ENCODE measurements around the gene NDUFS3.

The NDUFS3 gene

DNA sequence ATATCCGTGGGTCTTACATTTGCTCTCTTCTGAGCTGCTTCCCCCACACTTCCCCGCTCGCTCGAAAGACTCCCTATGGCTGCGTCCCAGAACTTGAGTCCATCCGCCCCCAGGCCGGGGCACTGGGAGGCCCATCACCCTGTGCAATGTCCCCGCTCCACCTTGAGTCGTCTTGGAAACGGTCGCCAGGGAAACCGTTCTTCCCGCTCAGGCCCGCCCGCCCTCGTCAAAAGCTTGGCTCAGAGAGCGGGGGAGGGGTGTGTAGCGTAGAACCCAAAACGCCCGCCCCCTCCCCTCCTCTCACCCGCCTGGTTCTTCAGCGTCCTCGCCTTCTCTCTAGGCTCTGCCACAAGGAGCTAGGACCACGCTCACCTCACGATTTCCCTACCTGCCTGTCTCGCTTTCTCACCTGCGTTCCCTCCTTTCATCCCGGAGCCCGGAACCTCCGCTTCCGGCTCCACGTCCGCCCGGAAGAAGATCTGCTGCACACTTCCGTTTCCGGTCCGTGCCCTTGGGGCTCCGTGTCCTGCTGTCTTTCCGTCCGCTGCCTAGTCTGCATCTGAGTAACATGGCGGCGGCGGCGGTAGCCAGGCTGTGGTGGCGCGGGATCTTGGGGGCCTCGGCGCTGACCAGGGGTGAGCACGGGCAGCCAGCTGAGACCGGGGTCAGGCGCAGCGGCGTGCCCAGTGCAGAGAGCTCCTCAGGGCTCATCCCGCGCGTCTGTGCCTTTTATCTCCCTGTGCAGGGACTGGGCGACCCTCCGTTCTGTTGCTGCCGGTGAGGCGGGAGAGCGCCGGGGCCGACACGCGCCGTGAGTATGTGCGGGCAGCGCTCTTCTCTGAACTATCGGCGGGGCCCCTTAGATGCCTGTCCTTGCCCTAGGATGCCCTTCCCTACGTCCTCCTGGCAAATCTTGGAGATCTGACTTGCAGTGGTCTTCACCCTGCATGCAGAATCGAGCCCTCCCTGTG, at the start of gene NDUFS3, which contains the start of gene KBTBD4 (continued):
- TF ChIP-seq ZNF560 (tag by site-specific recombination; IDR thresholded peaks at IDR 0.05; ENCODE audit: borderline replicate concordance) (no peak), ZNF302 (tag by site-specific recombination; IDR thresholded peaks at IDR 0.05; ENCODE audit: low read depth) (0 out of 2 replicates have a peak, but pooled peaks have one; percentile 62), OVOL3 (tag by site-specific recombination; IDR thresholded peaks at IDR 0.05) (peak; percentile 90), ZEB2 (tag by site-specific recombination; IDR thresholded peaks at IDR 0.05) (peak; percentile 99), ZNF112 (tag by site-specific recombination; IDR thresholded peaks at IDR 0.05) (no peak), ZNF530 (tag by site-specific recombination; IDR thresholded peaks at IDR 0.05; ENCODE audit: low read depth) (no peak), ZBTB48 (tag by site-specific recombination; IDR thresholded peaks at IDR 0.05) (peak; percentile 71), OSR2 (tag by site-specific recombination; IDR thresholded peaks at IDR 0.05) (0 out of 2 replicates have a peak, but pooled peaks have one; percentile 39), ZNF223 (tag by site-specific recombination; IDR thresholded peaks at IDR 0.05) (no peak), ZNF211 (tag by site-specific recombination; IDR thresholded peaks at IDR 0.05; ENCODE audit: low read depth) (no peak), RBAK (tag by site-specific recombination; IDR thresholded peaks at IDR 0.05) (no peak), ZNF138 (tag by site-specific recombination; IDR thresholded peaks at IDR 0.05; ENCODE audit: borderline replicate concordance) (no peak), ZNF214 (tag by site-specific recombination; IDR thresholded peaks at IDR 0.05; ENCODE audit: borderline replicate concordance) (no peak), BCL11A (tag by site-specific recombination; IDR thresholded peaks at IDR 0.05; ENCODE audit: low read depth) (no peak), ZNF155 (tag by site-specific recombination; IDR thresholded peaks at IDR 0.05) (no peak; the same call in 1 of the 2 replicates), IKZF3 (tag by site-specific recombination; IDR thresholded peaks at IDR 0.05) (no peak), KLF10 (tag by site-specific recombination; IDR thresholded peaks at IDR 0.05) (no peak; the same call in 1 of the 2 replicates), ZNF140 (tag by site-specific recombination; IDR thresholded peaks at IDR 0.05) (no peak), KLF1 (tag by site-specific recombination; IDR thresholded peaks at IDR 0.05) (peak; percentile 85), ZNF423 (tag by site-specific recombination; IDR thresholded peaks at IDR 0.05) (no peak), ZNF785 (tag by site-specific recombination; IDR thresholded peaks at IDR 0.05) (peak; percentile 55; the same call in 1 of the 2 replicates), ZNF146 (tag by site-specific recombination; IDR thresholded peaks at IDR 0.05) (peak; percentile 76), ZNF148 (tag by site-specific recombination; IDR thresholded peaks at IDR 0.05; ENCODE audit: borderline replicate concordance) (peak; percentile 98), ZNF777 (tag by site-specific recombination; IDR thresholded peaks at IDR 0.05; ENCODE audit: borderline replicate concordance) (peak; percentile 77; the same call in 1 of the 2 replicates), HOXC10 (CRISPR knock-in tag; IDR thresholded peaks at IDR 0.05) (peak; percentile 92; the same call in 1 of the 2 replicates)
- TF ChIP-seq, protein P1, sequence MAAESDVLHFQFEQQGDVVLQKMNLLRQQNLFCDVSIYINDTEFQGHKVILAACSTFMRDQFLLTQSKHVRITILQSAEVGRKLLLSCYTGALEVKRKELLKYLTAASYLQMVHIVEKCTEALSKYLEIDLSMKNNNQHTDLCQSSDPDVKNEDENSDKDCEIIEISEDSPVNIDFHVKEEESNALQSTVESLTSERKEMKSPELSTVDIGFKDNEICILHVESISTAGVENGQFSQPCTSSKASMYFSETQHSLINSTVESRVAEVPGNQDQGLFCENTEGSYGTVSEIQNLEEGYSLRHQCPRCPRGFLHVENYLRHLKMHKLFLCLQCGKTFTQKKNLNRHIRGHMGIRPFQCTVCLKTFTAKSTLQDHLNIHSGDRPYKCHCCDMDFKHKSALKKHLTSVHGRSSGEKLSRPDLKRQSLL (tag by site-specific recombination; IDR thresholded peaks at IDR 0.05), result peak; percentile 80
- TF ChIP-seq, protein P2, sequence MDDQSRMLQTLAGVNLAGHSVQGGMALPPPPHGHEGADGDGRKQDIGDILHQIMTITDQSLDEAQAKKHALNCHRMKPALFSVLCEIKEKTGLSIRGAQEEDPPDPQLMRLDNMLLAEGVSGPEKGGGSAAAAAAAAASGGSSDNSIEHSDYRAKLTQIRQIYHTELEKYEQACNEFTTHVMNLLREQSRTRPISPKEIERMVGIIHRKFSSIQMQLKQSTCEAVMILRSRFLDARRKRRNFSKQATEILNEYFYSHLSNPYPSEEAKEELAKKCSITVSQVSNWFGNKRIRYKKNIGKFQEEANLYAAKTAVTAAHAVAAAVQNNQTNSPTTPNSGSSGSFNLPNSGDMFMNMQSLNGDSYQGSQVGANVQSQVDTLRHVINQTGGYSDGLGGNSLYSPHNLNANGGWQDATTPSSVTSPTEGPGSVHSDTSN (CRISPR knock-in tag; IDR thresholded peaks at IDR 0.05), result peak; percentile 88
- TF ChIP-seq, protein P3, sequence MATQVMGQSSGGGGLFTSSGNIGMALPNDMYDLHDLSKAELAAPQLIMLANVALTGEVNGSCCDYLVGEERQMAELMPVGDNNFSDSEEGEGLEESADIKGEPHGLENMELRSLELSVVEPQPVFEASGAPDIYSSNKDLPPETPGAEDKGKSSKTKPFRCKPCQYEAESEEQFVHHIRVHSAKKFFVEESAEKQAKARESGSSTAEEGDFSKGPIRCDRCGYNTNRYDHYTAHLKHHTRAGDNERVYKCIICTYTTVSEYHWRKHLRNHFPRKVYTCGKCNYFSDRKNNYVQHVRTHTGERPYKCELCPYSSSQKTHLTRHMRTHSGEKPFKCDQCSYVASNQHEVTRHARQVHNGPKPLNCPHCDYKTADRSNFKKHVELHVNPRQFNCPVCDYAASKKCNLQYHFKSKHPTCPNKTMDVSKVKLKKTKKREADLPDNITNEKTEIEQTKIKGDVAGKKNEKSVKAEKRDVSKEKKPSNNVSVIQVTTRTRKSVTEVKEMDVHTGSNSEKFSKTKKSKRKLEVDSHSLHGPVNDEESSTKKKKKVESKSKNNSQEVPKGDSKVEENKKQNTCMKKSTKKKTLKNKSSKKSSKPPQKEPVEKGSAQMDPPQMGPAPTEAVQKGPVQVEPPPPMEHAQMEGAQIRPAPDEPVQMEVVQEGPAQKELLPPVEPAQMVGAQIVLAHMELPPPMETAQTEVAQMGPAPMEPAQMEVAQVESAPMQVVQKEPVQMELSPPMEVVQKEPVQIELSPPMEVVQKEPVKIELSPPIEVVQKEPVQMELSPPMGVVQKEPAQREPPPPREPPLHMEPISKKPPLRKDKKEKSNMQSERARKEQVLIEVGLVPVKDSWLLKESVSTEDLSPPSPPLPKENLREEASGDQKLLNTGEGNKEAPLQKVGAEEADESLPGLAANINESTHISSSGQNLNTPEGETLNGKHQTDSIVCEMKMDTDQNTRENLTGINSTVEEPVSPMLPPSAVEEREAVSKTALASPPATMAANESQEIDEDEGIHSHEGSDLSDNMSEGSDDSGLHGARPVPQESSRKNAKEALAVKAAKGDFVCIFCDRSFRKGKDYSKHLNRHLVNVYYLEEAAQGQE (tag by site-specific recombination; IDR thresholded peaks at IDR 0.05), result peak; percentile 59; the same call in 1 of the 2 replicates
- TF ChIP-seq, protein P4, sequence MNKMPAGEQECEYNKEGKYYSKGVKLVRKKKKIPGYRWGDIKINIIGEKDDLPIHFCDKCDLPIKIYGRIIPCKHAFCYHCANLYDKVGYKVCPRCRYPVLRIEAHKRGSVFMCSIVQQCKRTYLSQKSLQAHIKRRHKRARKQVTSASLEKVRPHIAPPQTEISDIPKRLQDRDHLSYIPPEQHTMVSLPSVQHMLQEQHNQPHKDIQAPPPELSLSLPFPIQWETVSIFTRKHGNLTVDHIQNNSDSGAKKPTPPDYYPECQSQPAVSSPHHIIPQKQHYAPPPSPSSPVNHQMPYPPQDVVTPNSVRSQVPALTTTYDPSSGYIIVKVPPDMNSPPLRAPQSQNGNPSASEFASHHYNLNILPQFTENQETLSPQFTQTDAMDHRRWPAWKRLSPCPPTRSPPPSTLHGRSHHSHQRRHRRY (tag by site-specific recombination; IDR thresholded peaks at IDR 0.05), result no peak; the same call in 1 of the 2 replicates

All from HEK293 (cell line).